ENCODE results near the gene CUX1. TPM values are rescaled to one million over a fixed set of nuclear protein-coding genes. Genes with fewer than 3 reads are reported as not detected.

Gene CUX1
- total and polyA plus RNA-seq, 2 of the 13 experiments (the other 11 are each of a cell fraction or from before 2014, with no cell fraction given), result 13.7 to 14.9 TPM

DNA sequence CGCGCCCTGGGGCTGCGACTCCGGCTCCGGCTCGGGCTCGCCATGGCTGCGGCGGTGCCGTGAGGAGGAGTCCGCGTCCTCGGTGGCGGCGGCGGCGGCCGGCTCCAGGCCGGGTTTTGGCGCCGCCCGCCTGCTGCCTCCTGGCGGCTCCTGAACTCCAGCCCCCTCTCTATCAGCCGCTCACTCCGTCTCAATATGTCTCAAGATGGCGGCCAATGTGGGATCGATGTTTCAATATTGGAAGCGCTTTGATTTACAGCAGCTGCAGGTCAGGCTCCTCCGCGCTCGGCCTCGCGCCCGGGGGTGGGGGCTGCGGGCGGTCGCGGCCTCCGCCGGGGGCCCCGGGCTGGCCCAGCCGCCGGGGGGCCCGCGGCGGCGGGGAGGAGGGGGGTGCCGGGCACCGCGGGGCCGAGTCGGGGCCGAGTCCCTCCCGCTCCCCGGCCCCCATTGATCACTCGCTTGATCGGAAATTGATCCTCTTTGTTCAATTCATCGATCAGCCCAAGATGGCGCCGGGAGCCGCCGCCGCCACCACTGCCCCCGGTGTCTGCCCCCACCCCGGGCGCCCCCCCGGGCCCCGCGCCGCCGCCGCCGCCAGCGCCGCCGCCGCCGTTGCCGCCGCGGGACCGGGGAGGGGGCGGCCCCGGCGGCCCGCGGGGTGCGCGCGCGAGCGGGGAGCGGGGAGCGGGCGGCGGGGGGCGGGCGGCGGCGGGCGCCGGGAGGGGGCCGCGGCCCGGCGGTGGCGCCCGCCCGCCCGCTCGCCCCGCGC lies 1.4 kb upstream of the CUX1 start (continued):
- TF ChIP-seq ZHX1 (CRISPR knock-in tag; IDR thresholded peaks at IDR 0.05; ENCODE audit: low read depth), result no peak
- no peak for TF ChIP-seq RFXAP (CRISPR knock-in tag; IDR thresholded peaks at IDR 0.05; ENCODE audit: borderline replicate concordance)
- TF ChIP-seq REST (IDR thresholded peaks at IDR 0.05; ENCODE audit: borderline replicate concordance in 1 of 2, low read depth in 1 of 2, low read length in 2 of 2), result no peak
- no peak for TF ChIP-seq ZNF558 (CRISPR knock-in tag; IDR thresholded peaks at IDR 0.05; ENCODE audit: borderline replicate concordance)
- peak; percentile 46 for TF ChIP-seq SAP130 (CRISPR knock-in tag; IDR thresholded peaks at IDR 0.05; ENCODE audit: low read depth)
- TF ChIP-seq, protein P1, sequence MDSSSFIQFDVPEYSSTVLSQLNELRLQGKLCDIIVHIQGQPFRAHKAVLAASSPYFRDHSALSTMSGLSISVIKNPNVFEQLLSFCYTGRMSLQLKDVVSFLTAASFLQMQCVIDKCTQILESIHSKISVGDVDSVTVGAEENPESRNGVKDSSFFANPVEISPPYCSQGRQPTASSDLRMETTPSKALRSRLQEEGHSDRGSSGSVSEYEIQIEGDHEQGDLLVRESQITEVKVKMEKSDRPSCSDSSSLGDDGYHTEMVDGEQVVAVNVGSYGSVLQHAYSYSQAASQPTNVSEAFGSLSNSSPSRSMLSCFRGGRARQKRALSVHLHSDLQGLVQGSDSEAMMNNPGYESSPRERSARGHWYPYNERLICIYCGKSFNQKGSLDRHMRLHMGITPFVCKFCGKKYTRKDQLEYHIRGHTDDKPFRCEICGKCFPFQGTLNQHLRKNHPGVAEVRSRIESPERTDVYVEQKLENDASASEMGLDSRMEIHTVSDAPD (CRISPR knock-in tag; IDR thresholded peaks at IDR 0.05), result no peak
- no peak for TF ChIP-seq ZNF503 (CRISPR knock-in tag; IDR thresholded peaks at IDR 0.05)
- no peak for TF ChIP-seq CEBPZ (IDR thresholded peaks at IDR 0.05; ENCODE audit: low read length)
- TF ChIP-seq ZNF737 (CRISPR knock-in tag; IDR thresholded peaks at IDR 0.05; ENCODE audit: borderline replicate concordance), result no peak
- TF ChIP-seq ZNF605 (CRISPR knock-in tag; IDR thresholded peaks at IDR 0.05), result no peak
- TF ChIP-seq FOXC1 (CRISPR knock-in tag; IDR thresholded peaks at IDR 0.05; ENCODE audit: borderline replicate concordance), result no peak
- TF ChIP-seq TEAD3 (CRISPR knock-in tag; optimal IDR thresholded peaks at IDR 0.05; ENCODE audit: borderline replicate concordance), result no peak
- TF ChIP-seq SNAPC2 (CRISPR knock-in tag; IDR thresholded peaks at IDR 0.05), result no peak
- no peak for TF ChIP-seq ISX (CRISPR knock-in tag; conservative IDR thresholded peaks at IDR 0.05)
- no peak for TF ChIP-seq FOXK1 (CRISPR knock-in tag; IDR thresholded peaks at IDR 0.05; ENCODE audit: borderline replicate concordance, low read depth)
